HFFc6 (cell line): ENCODE data around the gene RAP1GAP2. TPM values are rescaled to one million over a fixed set of nuclear protein-coding genes. Genes with fewer than 3 reads are reported as not detected.

Experiments
- DNase-seq: peaks from one replicate; pipeline ENCODE4 v3.0.0-alpha.2; 2018
- H3K27ac Mint-ChIP-seq: 2 replicates; pipeline ENCODE4 v1.8.0; 2020; ENCODE audit warnings: mild to moderate bottlenecking, mixed read lengths
- H3K27me3 Mint-ChIP-seq: 2 replicates; pipeline ENCODE4 v1.8.0; 2021; ENCODE audit warnings: mild to moderate bottlenecking, moderate library complexity, mixed read lengths; ENCODE audit not compliant: insufficient read depth
- H3K36me3 Mint-ChIP-seq: 2 replicates; pipeline ENCODE4 v1.8.0; 2021; ENCODE audit warnings: low read depth, mixed read lengths
- H3K4me1 Mint-ChIP-seq: 2 replicates; pipeline ENCODE4 v1.8.0; 2020; ENCODE audit warnings: low read depth, mixed read lengths
- H3K4me3 Mint-ChIP-seq: 2 replicates; pipeline ENCODE4 v1.8.0; 2020; ENCODE audit warnings: mild to moderate bottlenecking, moderate library complexity, mixed read lengths
- H3K9me3 Mint-ChIP-seq: 2 replicates; pipeline ENCODE4 v1.8.0; 2020; ENCODE audit warnings: mild to moderate bottlenecking, mixed read lengths
- CTCF ChIP-seq: fragments of 200-600 bp; sonication (generic); IDR thresholded peaks from 2 replicates; pipeline ENCODE4 v1.5.0; 2021; ENCODE audit warnings: antibody characterized with exemption, mild to moderate bottlenecking
- total RNA-seq, 6 experiments: library from RNA; stranded (reverse); fragmentation: NEBNext Ultra II Directional; extraction: Animal tissue kit (Norgen Biotek cat#: 25700); gene quantifications; 2 replicates in 1 of 6; 3 replicates in 5 of 6; pipeline ENCODE4 v1.2.3, GENCODE V29; 2021

The RAP1GAP2 gene
- total RNA-seq, 6 experiments from 2014 or later: 7.9 to 27.4 (median 23.9) TPM

GRCh38 chr17:2802574-2802973 lies 6.3 kb downstream of the RAP1GAP2 start:
- H3K27ac Mint-ChIP-seq: no peak overlapping the region
- no peaks in the 10 kb centered on the region for H3K36me3 Mint-ChIP-seq
- peaks cover 54% of the 10 kb centered on the region for H3K27me3 Mint-ChIP-seq
- no peak for TF ChIP-seq CTCF
- H3K9me3 Mint-ChIP-seq: peaks cover 5% of the 10 kb centered on the region; the same call in 1 of the 2 replicates
- 0 out of 2 replicates have a peak, but pooled peaks cover 4% of the 10 kb centered on the region for H3K4me1 Mint-ChIP-seq
- DNase-seq: no peak
- no peak overlapping the region for H3K4me3 Mint-ChIP-seq

DNA sequence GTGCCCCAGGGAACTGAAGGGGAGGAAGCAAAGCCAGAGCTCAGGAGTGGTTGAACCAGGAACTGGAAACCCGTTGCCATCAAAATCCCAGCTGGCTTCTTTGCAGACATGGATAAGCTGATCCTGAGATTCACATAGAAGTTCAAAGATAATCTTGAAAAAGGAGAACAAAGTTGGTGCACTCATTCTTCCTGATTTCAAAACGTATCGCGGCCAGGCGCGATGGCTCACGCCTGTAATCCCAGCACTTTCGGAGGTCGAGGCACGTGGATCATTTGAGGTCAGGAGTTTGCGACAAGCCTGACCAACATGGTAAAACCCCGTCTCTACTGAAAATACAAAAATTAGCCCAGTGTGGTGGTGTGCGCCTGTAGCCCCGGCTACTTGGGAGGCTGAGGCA lies 7.1 kb downstream of the RAP1GAP2 start:
- Mint-ChIP-seq H3K4me3 (no peak overlapping the region), H3K36me3 (no peaks in the 10 kb centered on the region), H3K4me1 (0 out of 2 replicates have a peak, but pooled peaks cover 4% of the 10 kb centered on the region), H3K27ac (no peak overlapping the region), H3K27me3 (peaks cover 51% of the 10 kb centered on the region), H3K9me3 (peaks cover 5% of the 10 kb centered on the region; the same call in 1 of the 2 replicates)
- no peak for DNase-seq
- TF ChIP-seq CTCF: no peak

DNA sequence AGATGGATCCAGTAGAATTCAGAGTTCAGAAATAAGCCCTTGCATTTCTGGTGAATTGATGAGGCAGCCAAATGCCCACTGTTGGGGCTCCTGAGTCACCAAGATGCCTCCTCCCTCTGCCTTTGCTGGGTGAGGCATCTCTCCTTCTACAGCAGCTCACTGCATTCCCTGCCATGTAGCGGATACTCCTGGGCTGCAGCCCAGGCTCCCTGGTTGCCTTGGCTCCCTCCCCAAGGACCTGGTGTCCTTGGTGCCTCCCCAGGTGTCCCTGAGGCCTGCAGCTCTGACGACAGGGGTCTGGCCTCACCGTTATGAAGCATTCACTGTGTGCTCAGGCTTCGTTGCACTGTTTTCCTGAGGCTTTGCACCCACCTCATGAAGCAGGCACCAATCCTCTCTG lies 7.7 kb downstream of the RAP1GAP2 start:
- TF ChIP-seq CTCF: no peak
- peaks cover 49% of the 10 kb centered on the region for H3K27me3 Mint-ChIP-seq
- 0 out of 2 replicates have a peak, but pooled peaks cover 4% of the 10 kb centered on the region for H3K4me1 Mint-ChIP-seq
- no peak overlapping the region for H3K27ac Mint-ChIP-seq
- no peak overlapping the region for H3K4me3 Mint-ChIP-seq
- peaks cover 5% of the 10 kb centered on the region; the same call in 1 of the 2 replicates for H3K9me3 Mint-ChIP-seq
- DNase-seq: no peak
- H3K36me3 Mint-ChIP-seq: no peaks in the 10 kb centered on the region

GRCh38 chr17:2804912-2805311 lies 8.7 kb downstream of the RAP1GAP2 start:
- Mint-ChIP-seq H3K27ac (no peak overlapping the region), H3K4me3 (no peak overlapping the region), H3K4me1 (0 out of 2 replicates have a peak, but pooled peaks cover 4% of the 10 kb centered on the region), H3K9me3 (peaks cover 5% of the 10 kb centered on the region; the same call in 1 of the 2 replicates), H3K27me3 (peaks cover 41% of the 10 kb centered on the region), H3K36me3 (no peaks in the 10 kb centered on the region)
- TF ChIP-seq CTCF: no peak
- DNase-seq: no peak

GRCh38 chr17:2805961-2806360 lies 9.7 kb downstream of the RAP1GAP2 start:
- Mint-ChIP-seq H3K27ac (no peak overlapping the region), H3K9me3 (peaks cover 5% of the 10 kb centered on the region; the same call in 1 of the 2 replicates), H3K27me3 (peaks cover 37% of the 10 kb centered on the region), H3K4me1 (0 out of 2 replicates have a peak, but pooled peaks cover 4% of the 10 kb centered on the region), H3K4me3 (no peak overlapping the region), H3K36me3 (no peaks in the 10 kb centered on the region)
- no peak for TF ChIP-seq CTCF
- DNase-seq: no peak
